ENCODE data around the gene BCAT1.

GRCh38 chr12:24947541-24948419 is 1.1 kb downstream of the BCAT1 start:
- TF ChIP-seq EZH2 (IDR thresholded peaks at IDR 0.05; ENCODE audit: insufficient read depth, poor library complexity, severe bottlenecking) (no peak), EZH2phosphoT487 (IDR thresholded peaks at IDR 0.05; ENCODE audit: insufficient read depth, low read depth) (no peak)

Measured in GM23248 (cell line).